Measurements from ENCODE around the gene PCNT. TPM values are rescaled to one million over a fixed set of nuclear protein-coding genes. Genes with fewer than 3 reads are reported as not detected.

PCNT gene
- total and polyA plus RNA-seq, 10 of the 15 experiments (the other 5 are each of a cell fraction or from before 2014, with no cell fraction given): 2.9 to 39.6 (median 20.5) TPM

GRCh38 chr21:46285761-46286647 is 38.0 kb upstream of the PCNT start, which contains the start of gene YBEY (continued):
- TF ChIP-seq ZNF274 (IDR thresholded peaks at IDR 0.05; ENCODE audit: insufficient read depth, insufficient read length) (no peak), SMAD1 (IDR thresholded peaks at IDR 0.05; ENCODE audit: low read depth, partially characterized antibody) (no peak), NKRF (conservative IDR thresholded peaks at IDR 0.05) (peak; percentile 88), BCLAF1 (IDR thresholded peaks at IDR 0.05) (no peak), NFIC (IDR thresholded peaks at IDR 0.05; ENCODE audit: low read depth, low read length) (no peak), IKZF1 (conservative IDR thresholded peaks at IDR 0.05) (peak; percentile 90), E2F8 (IDR thresholded peaks at IDR 0.05; ENCODE audit: low read depth, partially characterized antibody) (peak; percentile 20), GATAD2B (conservative IDR thresholded peaks at IDR 0.05; ENCODE audit: low read depth) (peak; percentile 99), NFYB (IDR thresholded peaks at IDR 0.05; ENCODE audit: insufficient read depth, low read depth, low read length) (no peak), CBX3 (IDR thresholded peaks at IDR 0.05; ENCODE audit: borderline replicate concordance, low read depth) (no peak), SMC3 (IDR thresholded peaks at IDR 0.05; ENCODE audit: borderline replicate concordance, low read length) (no peak; the same call in 1 of the 2 replicates), EZH2 (IDR thresholded peaks at IDR 0.05; ENCODE audit: borderline replicate concordance, control insufficient read depth, low read depth, low read length) (no peak), RELB (IDR thresholded peaks at IDR 0.05; ENCODE audit: low read depth) (peak; percentile 59; the same call in 1 of the 2 replicates), HDAC2 (IDR thresholded peaks at IDR 0.05) (no peak), RCOR1 (conservative IDR thresholded peaks at IDR 0.05; ENCODE audit: low read depth, low read length) (peak; percentile 74; the same call in 1 of the 2 replicates), TCF12 (IDR thresholded peaks at IDR 0.05; ENCODE audit: low read depth, low read length) (peak; percentile 74), STAT1 (conservative IDR thresholded peaks at IDR 0.05) (peak; percentile 79; the same call in 1 of the 2 replicates), E2F4 (IDR thresholded peaks at IDR 0.05; ENCODE audit: low read depth, low read length) (no peak)
